Measurements from ENCODE around the gene SLC16A3. TPM values are rescaled to one million over a fixed set of nuclear protein-coding genes. Genes with fewer than 3 reads are reported as not detected.
A peak's percentile ranks its signal among the peaks of the same experiment; 100 is the strongest.

The SLC16A3 gene
- total and polyA plus RNA-seq, 2 of the 4 experiments (the other 2 are of a cell fraction), result 49.1 to 181 TPM

DNA sequence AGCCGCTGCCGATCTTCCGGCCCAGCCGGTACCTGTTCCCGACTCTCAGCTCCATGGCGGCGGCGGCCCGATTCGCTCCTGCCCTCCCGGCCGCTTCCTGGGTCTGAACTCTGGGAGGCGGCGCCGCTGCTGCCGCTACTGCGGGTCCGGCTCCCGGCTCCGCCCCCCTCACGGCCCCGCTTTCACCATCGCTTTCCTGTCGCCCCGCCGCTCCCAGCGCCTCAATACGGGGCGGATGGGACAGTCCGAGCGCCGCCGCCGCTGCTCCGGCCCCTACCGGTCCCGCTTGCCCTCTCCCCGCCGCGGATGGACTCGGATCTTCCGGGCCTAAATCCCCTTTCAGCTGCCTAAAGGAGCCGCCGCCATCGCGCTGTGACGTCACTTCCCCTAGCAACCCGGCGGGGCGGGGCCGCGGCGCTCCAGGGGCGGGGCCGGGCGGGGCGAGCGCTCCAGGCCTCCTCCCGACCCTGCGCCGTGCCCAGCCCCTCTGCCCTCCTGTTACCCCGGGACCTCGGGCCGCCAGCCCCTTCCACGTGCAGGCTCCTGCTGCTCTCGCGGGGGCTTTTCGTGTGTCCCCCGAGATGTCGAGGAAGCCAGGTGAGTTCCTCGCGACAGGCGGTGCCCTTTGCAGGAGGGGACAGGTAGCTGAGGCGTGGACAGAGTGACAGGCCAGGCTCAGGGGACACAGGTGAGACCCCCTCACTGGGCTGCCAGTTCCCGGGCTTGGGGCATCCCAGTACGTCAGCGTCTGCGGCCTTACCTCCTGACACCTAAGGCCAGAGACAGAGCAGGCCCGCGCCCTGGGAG, 44.7 kb downstream of the SLC16A3 start, which contains the start of gene CSNK1D:
Gene CSNK1D (minus strand): TSS at position 374 of the 807 bp plus-strand sequence. CDS start 319 bp downstream, at position 55.
- Histone ChIP-seq H3K27ac (ENCODE audit: insufficient read depth, low read length) (peak within 1 kb of the TSS; percentile 96), H3K4me3 (ENCODE audit: insufficient read depth, low read depth, low read length) (peak within 1 kb of the TSS; percentile 99), H3K9me3 (ENCODE audit: control insufficient read depth, insufficient read depth, low read length) (no peaks in the 10 kb centered on the region), H3K9ac (ENCODE audit: low read depth, low read length) (peak within 1 kb of the TSS; percentile 96), H3K18ac (ENCODE audit: low read depth, low read length) (peak within 1 kb of the TSS; percentile 77), H4K20me1 (ENCODE audit: insufficient read depth, low read length) (peaks cover 42% of the 10 kb centered on the region), H2AK5ac (ENCODE audit: low read depth, low read length) (peak within 1 kb of the TSS; percentile 89), H2BK20ac (ENCODE audit: low read depth, low read length) (no peak within 1 kb of the TSS), H3K4ac (ENCODE audit: low read depth, low read length) (peak within 1 kb of the TSS; percentile 93), H3K79me1 (ENCODE audit: low read depth in 1 of 2, low read length in 2 of 2) (peaks cover 4 to 41% of the 10 kb centered on the region in 2 experiments), H3K27me3 (ENCODE audit: control insufficient read depth, insufficient read depth, low read length) (no peaks in the 10 kb centered on the region), H3K23ac (ENCODE audit: low read depth, low read length) (peak within 1 kb of the TSS; percentile 77), H2BK15ac (ENCODE audit: low read depth, low read length) (peak within 1 kb of the TSS; percentile 34; the same call in 1 of the 3 replicates), H3K9me1 (ENCODE audit: insufficient read depth, low read length) (peaks cover 24% of the 10 kb centered on the region), H4K5ac (ENCODE audit: low read depth, low read length) (peak within 1 kb of the TSS; percentile 89), H2AK9ac (replicated peaks; ENCODE audit: low read depth, low read length, poor library complexity) (peak within 1 kb of the TSS; percentile 98), H3K4me1 (ENCODE audit: control insufficient read depth, insufficient read depth, low read length) (peaks cover 24% of the 10 kb centered on the region), H2BK5ac (ENCODE audit: low read depth, low read length, poor library complexity, severe bottlenecking) (peak within 1 kb of the TSS; percentile 100), H2BK120ac (ENCODE audit: low read depth, low read length) (peak within 1 kb of the TSS; percentile 60), H3K56ac (ENCODE audit: extremely low read depth, insufficient read depth, low read length) (no peak within 1 kb of the TSS; the same call in 1 of the 2 replicates), H3K4me2 (ENCODE audit: low read depth, low read length) (peak within 1 kb of the TSS; percentile 99), H2AFZ (replicated peaks; ENCODE audit: low read length, poor library complexity) (peak within 1 kb of the TSS; percentile 98), H4K8ac (ENCODE audit: low read depth in 2 of 2, low read length in 2 of 2) (peak within 1 kb of the TSS; percentile 85 to 95), H4K91ac (ENCODE audit: insufficient read depth, low read depth, low read length) (peak within 1 kb of the TSS; percentile 84), H3K14ac (replicated peaks; ENCODE audit: low read depth, low read length) (peak within 1 kb of the TSS; percentile 93), H3K36me3 (ENCODE audit: control insufficient read depth, insufficient read depth, low read length) (peaks cover 24% of the 10 kb centered on the region)
- peak; percentile 74 for DNase-seq
- BruUV-seq (replicated peaks), result no TSS peak
- ChIA-PET CTCF (no interaction called here), POLR2A (ENCODE audit: unreplicated experiment) (interaction anchor here (0.9 to 1.5 kb wide), 2 partner anchors 19 to 22 kb away, joined by 3 to 4 read pairs; no protein-coding TSS in a partner anchor)
- intact Hi-C loops (cut with micrococcal nuclease) (no loop called here), dilution Hi-C loops (cut with HindIII; ENCODE audit: low sequenced_read_pairs, unreplicated experiment) (no loop called here), in situ Hi-C loops (cut with MboI; ENCODE audit: low sequenced_read_pairs) (no loop called here)
- WGBS, 2 experiments (ENCODE audit: extremely low coverage in 2 of 2, insufficient read length in 1 of 2), result 0% methylated on average over 30 of the region's 80 CpGs; no CpG with 5 or more reads in 1 of the 2 experiments
- peak; percentile 93 for ATAC-seq (ENCODE audit: low read depth)
- TF ChIP-seq, protein P1, sequence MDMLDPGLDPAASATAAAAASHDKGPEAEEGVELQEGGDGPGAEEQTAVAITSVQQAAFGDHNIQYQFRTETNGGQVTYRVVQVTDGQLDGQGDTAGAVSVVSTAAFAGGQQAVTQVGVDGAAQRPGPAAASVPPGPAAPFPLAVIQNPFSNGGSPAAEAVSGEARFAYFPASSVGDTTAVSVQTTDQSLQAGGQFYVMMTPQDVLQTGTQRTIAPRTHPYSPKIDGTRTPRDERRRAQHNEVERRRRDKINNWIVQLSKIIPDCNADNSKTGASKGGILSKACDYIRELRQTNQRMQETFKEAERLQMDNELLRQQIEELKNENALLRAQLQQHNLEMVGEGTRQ (IDR thresholded peaks at IDR 0.05; ENCODE audit: low read depth, low read length), result no peak
- TF ChIP-seq RFX5 (IDR thresholded peaks at IDR 0.05; ENCODE audit: low read depth, low read length), result peak; percentile 64; the same call in 1 of the 2 replicates
- TF ChIP-seq, protein P2, sequence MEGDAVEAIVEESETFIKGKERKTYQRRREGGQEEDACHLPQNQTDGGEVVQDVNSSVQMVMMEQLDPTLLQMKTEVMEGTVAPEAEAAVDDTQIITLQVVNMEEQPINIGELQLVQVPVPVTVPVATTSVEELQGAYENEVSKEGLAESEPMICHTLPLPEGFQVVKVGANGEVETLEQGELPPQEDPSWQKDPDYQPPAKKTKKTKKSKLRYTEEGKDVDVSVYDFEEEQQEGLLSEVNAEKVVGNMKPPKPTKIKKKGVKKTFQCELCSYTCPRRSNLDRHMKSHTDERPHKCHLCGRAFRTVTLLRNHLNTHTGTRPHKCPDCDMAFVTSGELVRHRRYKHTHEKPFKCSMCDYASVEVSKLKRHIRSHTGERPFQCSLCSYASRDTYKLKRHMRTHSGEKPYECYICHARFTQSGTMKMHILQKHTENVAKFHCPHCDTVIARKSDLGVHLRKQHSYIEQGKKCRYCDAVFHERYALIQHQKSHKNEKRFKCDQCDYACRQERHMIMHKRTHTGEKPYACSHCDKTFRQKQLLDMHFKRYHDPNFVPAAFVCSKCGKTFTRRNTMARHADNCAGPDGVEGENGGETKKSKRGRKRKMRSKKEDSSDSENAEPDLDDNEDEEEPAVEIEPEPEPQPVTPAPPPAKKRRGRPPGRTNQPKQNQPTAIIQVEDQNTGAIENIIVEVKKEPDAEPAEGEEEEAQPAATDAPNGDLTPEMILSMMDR (conservative IDR thresholded peaks at IDR 0.05; ENCODE audit: low read depth, low read length), result no peak
- TF ChIP-seq MAZ (IDR thresholded peaks at IDR 0.05; ENCODE audit: borderline replicate concordance, low read depth, low read length), result peak; percentile 81; the same call in 1 of the 2 replicates
- TF ChIP-seq BHLHE40 (IDR thresholded peaks at IDR 0.05; ENCODE audit: low read depth, low read length), result no peak
- TF ChIP-seq NFE2L2 (IDR thresholded peaks at IDR 0.05; ENCODE audit: low read depth, low read length), result no peak
- 0 out of 2 replicates have a peak, but pooled peaks have one; percentile 2 for TF ChIP-seq FOS (IDR thresholded peaks at IDR 0.05; ENCODE audit: low read depth, low read length)
- TF ChIP-seq MXI1 (IDR thresholded peaks at IDR 0.05; ENCODE audit: borderline replicate concordance, low read depth, low read length), result 0 out of 2 replicates have a peak, but pooled peaks have one; percentile 46
- TF ChIP-seq MAFK (IDR thresholded peaks at IDR 0.05; ENCODE audit: low read depth, low read length), result no peak
- TF ChIP-seq, protein P3, sequence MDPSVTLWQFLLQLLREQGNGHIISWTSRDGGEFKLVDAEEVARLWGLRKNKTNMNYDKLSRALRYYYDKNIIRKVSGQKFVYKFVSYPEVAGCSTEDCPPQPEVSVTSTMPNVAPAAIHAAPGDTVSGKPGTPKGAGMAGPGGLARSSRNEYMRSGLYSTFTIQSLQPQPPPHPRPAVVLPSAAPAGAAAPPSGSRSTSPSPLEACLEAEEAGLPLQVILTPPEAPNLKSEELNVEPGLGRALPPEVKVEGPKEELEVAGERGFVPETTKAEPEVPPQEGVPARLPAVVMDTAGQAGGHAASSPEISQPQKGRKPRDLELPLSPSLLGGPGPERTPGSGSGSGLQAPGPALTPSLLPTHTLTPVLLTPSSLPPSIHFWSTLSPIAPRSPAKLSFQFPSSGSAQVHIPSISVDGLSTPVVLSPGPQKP (IDR thresholded peaks at IDR 0.05; ENCODE audit: borderline replicate concordance, low read depth, low read length), result no peak
- no peak for TF ChIP-seq RCOR1 (IDR thresholded peaks at IDR 0.05; ENCODE audit: insufficient replicate concordance, low read length)
- TF ChIP-seq SMC3 (IDR thresholded peaks at IDR 0.05; ENCODE audit: low read depth, low read length), result no peak
- TF ChIP-seq POLR2A (IDR thresholded peaks at IDR 0.05; ENCODE audit: low read depth, low read length), result peak; percentile 90
